GDM1 (cell line): ENCODE data around the gene TSEN54.
"Not testable (repeated sequence)": the region's sequence is repeated elsewhere in the genome, so short reads cannot be mapped to it uniquely, and the experiment has no call there.

ENCODE experiments used
- DNase-seq: peaks from one replicate; lab custom pipeline; 2025; lab: John Stamatoyannopoulos, UW

TSEN54 gene

GRCh38 chr17:75516255-75516618 lies at the start of gene TSEN54:
TSEN54 (plus strand) TSS chr17:75516528; CDS start chr17:75516561, 33 bp downstream.
- DNase-seq, result peak; percentile 88

- DNase-seq, result no peak
Measured at GRCh38 chr17:75468291-75468754, 48.0 kb upstream of the TSEN54 start.

- no peak for DNase-seq
Measured at GRCh38 chr17:75468779-75469373, 47.5 kb upstream of the TSEN54 start.

- no peak for DNase-seq
Measured at GRCh38 chr17:75471207-75471606, 45.1 kb upstream of the TSEN54 start.

GRCh38 chr17:75472119-75472518 lies 44.2 kb upstream of the TSEN54 start:
- DNase-seq, result no peak

DNA sequence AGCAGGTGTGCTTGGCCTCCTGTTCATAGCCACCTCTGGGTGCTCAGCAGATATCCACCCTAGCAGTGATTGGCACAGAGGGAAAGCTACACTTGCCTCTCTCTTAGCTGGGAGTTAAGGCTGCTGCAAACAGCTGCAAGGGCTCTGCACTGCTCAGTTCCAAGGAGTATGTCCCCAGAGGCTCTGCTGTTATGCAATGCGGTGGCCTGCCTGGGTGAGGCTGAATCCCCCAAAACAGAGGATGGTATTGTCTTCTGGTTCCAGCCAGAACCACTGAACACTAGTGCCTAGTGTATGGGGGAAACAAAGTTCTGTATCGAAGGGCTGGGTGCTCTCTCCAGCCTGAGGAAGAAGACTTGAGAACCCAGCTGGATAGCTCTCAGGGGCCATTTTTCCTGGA lies 43.1 kb upstream of the TSEN54 start:
- DNase-seq, result no peak

DNA sequence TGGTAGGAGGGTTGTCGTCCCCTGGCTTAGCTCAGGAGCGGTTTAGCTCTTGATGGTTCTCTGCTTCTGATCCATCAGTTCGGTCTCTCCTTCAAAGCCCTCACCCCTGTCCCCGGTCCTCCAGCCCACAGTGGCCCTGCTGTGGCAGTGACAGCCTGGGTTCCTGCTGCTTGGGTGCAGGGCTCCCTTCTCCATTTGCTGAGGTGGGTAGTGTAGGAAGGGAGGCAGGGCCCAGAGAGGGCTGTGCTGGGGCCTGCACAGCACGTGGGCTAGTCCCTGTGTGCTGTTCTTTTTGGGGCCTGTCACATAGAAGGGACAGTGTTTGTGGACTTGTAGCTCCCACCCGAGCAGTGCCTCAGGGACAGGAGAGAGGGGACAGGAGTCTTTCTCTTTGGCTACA lies 41.6 kb upstream of the TSEN54 start:
- no peak for DNase-seq

DNA sequence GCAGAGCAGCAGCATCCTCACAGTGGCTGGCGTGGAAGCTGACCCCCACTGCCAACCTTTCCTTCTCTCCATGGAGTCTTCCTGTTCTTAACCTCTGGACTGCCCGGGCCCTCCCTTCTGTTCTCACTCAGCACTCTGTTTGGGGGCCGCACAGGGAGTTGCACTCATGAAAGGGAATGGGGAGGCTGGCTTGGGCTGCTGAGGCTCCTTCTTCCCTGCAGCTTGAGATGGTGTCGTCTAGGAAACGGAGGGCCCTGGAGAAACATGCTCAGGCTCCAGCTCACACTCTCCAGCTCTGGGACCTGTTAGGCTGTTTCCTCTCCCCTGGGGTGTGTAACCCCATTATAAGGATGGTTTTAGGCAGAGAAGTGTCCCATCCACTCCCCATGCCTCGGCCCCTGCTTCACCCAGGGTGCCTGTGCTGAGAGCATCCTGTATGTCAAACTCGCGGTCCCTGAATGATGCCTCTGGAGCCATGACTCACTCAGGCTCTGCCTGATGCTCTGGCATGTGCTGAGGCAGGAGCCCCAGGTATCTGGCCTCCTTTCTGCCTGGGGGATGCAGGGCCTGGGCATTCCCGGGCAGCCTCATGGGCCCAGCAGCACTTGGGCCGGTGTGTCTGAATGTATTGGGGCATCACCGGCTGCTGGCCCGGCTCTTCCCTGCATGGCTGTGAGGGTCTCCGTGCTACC lies 41.0 kb upstream of the TSEN54 start:
- no peak for DNase-seq

- DNase-seq, result no peak
Measured at GRCh38 chr17:75475851-75476250, 40.5 kb upstream of the TSEN54 start.

- no peak for DNase-seq
Measured at GRCh38 chr17:75476271-75476671, 40.1 kb upstream of the TSEN54 start.

GRCh38 chr17:75476752-75477489 lies 39.4 kb upstream of the TSEN54 start:
- DNase-seq, result no peak

- not testable (repeated sequence) for DNase-seq
Measured at GRCh38 chr17:75477490-75477862, 38.9 kb upstream of the TSEN54 start.

DNA sequence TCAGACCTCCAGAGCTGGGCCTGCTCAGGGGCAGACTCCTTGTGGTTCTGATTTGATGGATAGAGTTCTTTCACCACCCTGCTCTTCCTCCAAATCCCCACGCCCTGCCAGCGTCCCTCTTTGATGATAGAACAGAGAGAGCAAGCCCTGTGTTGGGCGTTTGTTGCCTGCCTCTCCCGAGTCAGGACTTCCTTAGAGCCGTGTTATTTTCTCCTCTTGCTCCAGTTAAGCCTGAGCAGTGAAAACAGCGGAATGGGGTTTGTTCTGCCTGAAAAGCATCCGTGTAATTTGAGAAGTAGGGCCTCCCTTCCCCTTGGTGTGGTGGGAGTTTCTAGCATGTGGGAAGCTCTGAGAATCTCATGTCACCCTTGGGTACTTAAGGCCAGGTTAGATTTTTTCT lies 37.8 kb upstream of the TSEN54 start:
- DNase-seq, result no peak

- no peak for DNase-seq
Measured at GRCh38 chr17:75480281-75480680, 36.0 kb upstream of the TSEN54 start.

GRCh38 chr17:75481194-75482068 lies 34.9 kb upstream of the TSEN54 start:
- no peak for DNase-seq

GRCh38 chr17:75482098-75482942 lies 34.0 kb upstream of the TSEN54 start:
- no peak for DNase-seq

- DNase-seq, result no peak
Measured at GRCh38 chr17:75485688-75486087, 30.6 kb upstream of the TSEN54 start.

DNA sequence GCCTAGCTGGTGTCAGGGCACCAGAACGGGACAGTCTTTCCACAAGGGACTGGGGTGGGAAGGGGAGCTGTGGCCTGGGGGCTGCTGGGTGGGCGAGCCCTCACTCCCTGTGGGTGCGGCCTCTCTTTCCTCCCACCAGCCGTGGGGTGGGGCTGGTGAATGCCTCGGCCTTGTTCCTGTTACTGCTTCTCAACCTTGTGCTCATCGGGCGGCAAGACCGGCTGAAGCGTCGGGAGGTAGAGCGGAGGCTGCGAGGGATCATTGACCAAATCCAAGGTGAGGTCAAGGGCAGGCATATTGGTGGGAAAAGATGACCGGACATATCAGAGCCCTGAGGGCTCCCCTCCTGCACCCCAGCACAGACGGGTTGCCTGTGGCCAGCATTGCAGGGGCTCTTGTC lies 30.2 kb upstream of the TSEN54 start:
- DNase-seq, result no peak

GRCh38 chr17:75486951-75487350 lies 29.4 kb upstream of the TSEN54 start:
- DNase-seq, result no peak

DNA sequence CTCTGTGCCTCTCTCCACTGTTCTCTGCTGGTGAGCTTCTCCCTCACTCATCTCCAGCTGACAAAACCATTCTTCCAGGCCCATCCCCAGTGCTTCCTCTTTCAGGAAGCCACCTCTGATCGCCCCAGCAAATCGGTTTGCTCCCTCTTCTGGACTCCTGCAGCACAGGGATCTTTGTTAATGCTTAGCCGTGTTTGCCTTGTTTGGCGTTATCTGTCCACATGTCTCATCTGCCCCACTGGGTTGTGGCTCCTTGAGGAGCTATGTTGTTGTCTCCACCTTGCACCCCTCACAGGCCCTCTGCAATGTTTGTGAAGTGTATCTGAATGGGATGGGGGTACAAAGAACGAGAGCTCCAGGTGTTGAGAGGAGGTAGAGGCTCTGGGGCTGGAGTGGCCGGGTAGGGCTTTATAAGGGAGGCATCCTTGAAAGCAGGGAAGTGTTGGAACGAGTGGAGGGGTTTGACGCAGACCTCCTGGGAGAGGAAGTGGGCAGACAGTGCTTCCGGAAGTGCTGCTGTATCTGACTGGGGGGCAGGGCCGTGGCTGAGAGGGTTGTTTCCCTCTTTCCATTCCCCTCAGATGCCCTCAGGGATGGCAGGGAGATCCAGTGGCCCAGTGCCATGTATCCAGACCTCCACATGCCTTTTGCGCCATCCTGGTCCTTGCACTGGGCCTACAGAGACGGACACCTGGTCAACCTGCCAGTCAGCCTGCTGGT lies 28.8 kb upstream of the TSEN54 start:
- DNase-seq, result peak; percentile 81
